B cell (primary cell): ENCODE measurements around the gene TAF1B. TPM values are rescaled to one million over a fixed set of nuclear protein-coding genes. Genes with fewer than 3 reads are reported as not detected.

Source experiments
- ATAC-seq: fragments of 200-7000 bp; cut with Tn5 transposase; one replicate; pipeline ENCODE4 v1.10.0; 2021; ENCODE audit warnings: low read depth, mild to moderate bottlenecking, moderate number of reproducible peaks, moderate library complexity
- CTCF ChIA-PET: fragments of 350-600 bp; sonication (Branson Sonifier 250); formaldehyde crosslinking; loops from one replicate; lab custom pipeline; 2021; ENCODE audit warnings: antibody characterized with exemption, inconsistent platforms; lab: Charles Lee
- POLR2A ChIA-PET: fragments of 350-600 bp; sonication (Branson Sonifier 250); formaldehyde crosslinking; loops from one replicate; lab custom pipeline; 2021; ENCODE audit warnings: antibody characterized with exemption; lab: Charles Lee
- DNase-seq: peaks from one replicate; pipeline ENCODE4 v3.0.0; 2013
- H2AFZ ChIP-seq: 2 replicates; pipeline ENCODE4 v1.6.1; 2012; ENCODE audit warnings: mild to moderate bottlenecking, low read depth, low read length; ENCODE audit not compliant: insufficient read depth, poor library complexity, severe bottlenecking
- H3K27ac ChIP-seq, 2 donors: 1 replicate in 1 of 2; 2 replicates in 1 of 2; pipeline ENCODE4 v1.5.1; 2012 to 2013; ENCODE audit warnings: low read length in 2 of 2, mild to moderate bottlenecking in 2 of 2, moderate library complexity in 1 of 2
- H3K27me3 ChIP-seq, 4 experiments: fragments of 200-600 bp in 1 of 4; sonication (generic) in 1 of 4; replicated peaks in 1 of 4; 1 replicate in 2 of 4; 2 replicates in 2 of 4; pipeline versions ENCODE4 v1.6.1 to v1.7.0; 2013 to 2016; ENCODE audit warnings: low read length in 3 of 4, mild to moderate bottlenecking in 2 of 4, mixed read lengths in 1 of 4, moderate library complexity in 1 of 4; ENCODE audit not compliant: insufficient read depth in 4 of 4, control insufficient read depth in 3 of 4; ENCODE audit errors: control extremely low read depth in 1 of 4
- H3K36me3 ChIP-seq, 2 experiments: replicated peaks in 1 of 2; 1 replicate in 1 of 2; 2 replicates in 1 of 2; pipeline versions ENCODE4 v1.6.1 to v1.7.1; 2013; ENCODE audit warnings: low read length in 1 of 2; ENCODE audit not compliant: insufficient read depth in 2 of 2, control insufficient read depth in 1 of 2; ENCODE audit errors: control extremely low read depth in 1 of 2, extremely low read depth in 1 of 2
- H3K4me1 ChIP-seq, 2 donors: fragments of 200-600 bp in 1 of 2; sonication (generic) in 1 of 2; 1 replicate in 1 of 2; 2 replicates in 1 of 2; pipeline versions ENCODE4 v1.5.1 to v1.6.1; 2013 to 2017; ENCODE audit warnings: low read length in 2 of 2; ENCODE audit not compliant: control insufficient read depth in 2 of 2, insufficient read depth in 2 of 2
- H3K4me2 ChIP-seq: replicated peaks from 2 replicates; pipeline ENCODE3; 2012; ENCODE audit warnings: mild to moderate bottlenecking, low read depth, low read length; ENCODE audit not compliant: poor library complexity, severe bottlenecking
- H3K4me3 ChIP-seq, 5 experiments: fragments of 200-600 bp in 1 of 5; sonication (generic) in 1 of 5; 1 replicate in 3 of 5; 2 replicates in 2 of 5; pipeline versions ENCODE4 v1.5.1 to v1.7.0; 2011 to 2016; ENCODE audit warnings: low read length in 4 of 5, mild to moderate bottlenecking in 4 of 5, low read depth in 2 of 5, control low read depth in 1 of 5, moderate library complexity in 1 of 5; ENCODE audit not compliant: insufficient read depth in 1 of 5; ENCODE audit errors: control extremely low read depth in 1 of 5, extremely low read depth in 1 of 5
- H3K79me2 ChIP-seq: fragments of 200-600 bp; sonication (generic); one replicate; pipeline ENCODE4 v1.6.0; 2016; ENCODE audit warnings: low read length; ENCODE audit not compliant: control insufficient read depth, insufficient read depth
- H3K9ac ChIP-seq: fragments of 200-600 bp; sonication (generic); 2 replicates; pipeline ENCODE4 v1.6.1; 2017; ENCODE audit warnings: mild to moderate bottlenecking, low read length, moderate library complexity
- H3K9me3 ChIP-seq, 3 donors: one replicate each; pipeline versions ENCODE4 v1.6.1 to v1.7.1; 2013; ENCODE audit warnings: low read length in 2 of 3; ENCODE audit not compliant: control insufficient read depth in 2 of 3, insufficient read depth in 1 of 3; ENCODE audit errors: control extremely low read depth in 1 of 3
- H4K20me1 ChIP-seq: 2 replicates; pipeline ENCODE4 v1.6.0; 2012; ENCODE audit warnings: mild to moderate bottlenecking, low read length; ENCODE audit not compliant: insufficient read depth, control insufficient read depth, poor library complexity, severe bottlenecking
- H3K27ac Mint-ChIP-seq: one replicate; pipeline ENCODE4 v1.8.0; 2021; ENCODE audit warnings: mixed read lengths
- H3K27me3 Mint-ChIP-seq: one replicate; pipeline ENCODE4 v1.8.0; 2021; ENCODE audit warnings: mixed read lengths
- H3K4me1 Mint-ChIP-seq: one replicate; pipeline ENCODE4 v1.8.0; 2021; ENCODE audit warnings: mixed read lengths
- H3K4me3 Mint-ChIP-seq: one replicate; pipeline ENCODE4 v1.8.0; 2021; ENCODE audit warnings: mixed read lengths
- H3K9me3 Mint-ChIP-seq: one replicate; pipeline ENCODE4 v1.8.0; 2022; ENCODE audit warnings: mixed read lengths; ENCODE audit not compliant: insufficient read depth
- EZH2 ChIP-seq: IDR thresholded peaks from 2 replicates; pipeline ENCODE4 v1.6.1; 2012; ENCODE audit warnings: borderline replicate concordance, low read depth, mild to moderate bottlenecking, moderate library complexity, low read length; ENCODE audit not compliant: insufficient read depth, poor library complexity, severe bottlenecking
- WGBS: methylation state at CpG from one replicate; pipeline ENCODE4 v1.1.5; 2013; ENCODE audit warnings: missing lambda C conversion rate; ENCODE audit not compliant: insufficient coverage; 5-methylcytosine and 5-hydroxymethylcytosine counted together
- intact Hi-C: fragments of 100-400 bp; cut with micrococcal nuclease; formaldehyde crosslinking; loops from one replicate; pipeline ENCODE4 v1.10.0; 2022
- polyA plus RNA-seq: library from polyadenylated mRNA; depleted of rRNA; stranded (reverse); fragments of >200 nt; gene quantifications from 2 replicates; pipeline ENCODE4 v1.2.3, GENCODE V29; 2012
- total RNA-seq, 2 donors: library from RNA; stranded (reverse); fragments of 120-200 nt in 1 of 2; gene quantifications; 1 replicate in 1 of 2; 2 replicates in 1 of 2; pipeline versions ENCODE4 v1.2.3 to v1.2.4, GENCODE V29; 2013 to 2022
- TF ChIP-seq, protein P1 (sequence below): fragments of 200-600 bp; IDR thresholded peaks from one replicate; pipeline ENCODE4 v1.8.0; 2022; ENCODE audit warnings: antibody characterized with exemption, mild to moderate bottlenecking

The TAF1B gene
- total and polyA plus RNA-seq, 2 donors (not counting 1 experiment from before 2014, with no cell fraction given) = 4.5 to 25.5 TPM

DNA sequence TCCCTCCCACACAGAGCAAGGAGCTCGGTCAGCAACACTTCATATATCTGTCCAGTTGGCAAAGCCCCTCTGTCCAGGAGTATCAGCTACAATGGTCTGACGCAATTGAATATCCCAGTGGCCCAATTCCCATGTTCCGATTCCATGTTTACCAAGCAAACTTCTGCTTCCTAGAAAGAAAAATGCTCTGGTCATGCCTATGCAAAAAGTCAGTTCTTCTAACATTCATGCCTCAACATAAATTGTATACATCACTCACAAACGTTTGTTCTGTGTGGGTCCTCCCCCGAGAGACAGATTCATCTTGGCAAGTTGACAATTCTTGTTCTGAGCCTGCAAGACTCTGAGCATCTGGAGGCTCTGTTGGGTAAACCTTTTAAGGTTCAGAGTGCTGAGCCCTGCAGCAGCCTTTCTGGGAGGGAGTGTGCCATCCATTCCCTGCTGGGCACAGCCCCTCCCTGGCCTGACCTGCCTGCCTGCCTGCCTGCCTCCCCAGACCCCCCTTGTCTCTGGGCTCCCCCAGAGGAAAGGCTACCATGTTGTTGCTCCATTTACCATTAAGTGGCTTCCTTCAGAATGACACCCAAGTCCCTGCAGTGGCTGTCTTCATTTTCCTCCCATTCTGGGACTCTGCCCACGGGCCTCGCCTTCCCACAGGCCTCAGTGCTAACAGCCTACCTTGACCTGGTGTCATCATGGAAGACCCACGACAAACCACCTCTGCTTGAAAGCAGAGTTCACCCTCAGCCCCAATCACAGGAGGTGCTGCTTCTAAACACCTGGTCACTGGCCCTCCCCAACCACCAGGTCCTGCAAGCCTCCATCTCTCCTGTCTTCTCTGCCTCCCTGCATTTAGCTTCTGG, 37.6 kb upstream of the TAF1B start:
- DNase-seq = no peak
- H4K20me1 ChIP-seq = no peaks in the 10 kb centered on the region
- ATAC-seq = no peak
- no peak for TF ChIP-seq EZH2
- TF ChIP-seq, protein P1, sequence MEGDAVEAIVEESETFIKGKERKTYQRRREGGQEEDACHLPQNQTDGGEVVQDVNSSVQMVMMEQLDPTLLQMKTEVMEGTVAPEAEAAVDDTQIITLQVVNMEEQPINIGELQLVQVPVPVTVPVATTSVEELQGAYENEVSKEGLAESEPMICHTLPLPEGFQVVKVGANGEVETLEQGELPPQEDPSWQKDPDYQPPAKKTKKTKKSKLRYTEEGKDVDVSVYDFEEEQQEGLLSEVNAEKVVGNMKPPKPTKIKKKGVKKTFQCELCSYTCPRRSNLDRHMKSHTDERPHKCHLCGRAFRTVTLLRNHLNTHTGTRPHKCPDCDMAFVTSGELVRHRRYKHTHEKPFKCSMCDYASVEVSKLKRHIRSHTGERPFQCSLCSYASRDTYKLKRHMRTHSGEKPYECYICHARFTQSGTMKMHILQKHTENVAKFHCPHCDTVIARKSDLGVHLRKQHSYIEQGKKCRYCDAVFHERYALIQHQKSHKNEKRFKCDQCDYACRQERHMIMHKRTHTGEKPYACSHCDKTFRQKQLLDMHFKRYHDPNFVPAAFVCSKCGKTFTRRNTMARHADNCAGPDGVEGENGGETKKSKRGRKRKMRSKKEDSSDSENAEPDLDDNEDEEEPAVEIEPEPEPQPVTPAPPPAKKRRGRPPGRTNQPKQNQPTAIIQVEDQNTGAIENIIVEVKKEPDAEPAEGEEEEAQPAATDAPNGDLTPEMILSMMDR = no peak
- no peaks in the 10 kb centered on the region for H3K27me3 Mint-ChIP-seq
- H3K27ac ChIP-seq = no peak overlapping the region
- H2AFZ ChIP-seq = no peak overlapping the region
- POLR2A ChIA-PET = no interaction called here
- no peak overlapping the region for H3K9ac ChIP-seq
- 76% methylated on average over 8 of the region's 8 CpGs for WGBS
- peaks cover 0 to 3% (median 0%) of the 10 kb centered on the region in 3 donors for H3K9me3 ChIP-seq
- H3K27ac Mint-ChIP-seq = no peak overlapping the region
- no peaks in the 10 kb centered on the region for H3K4me1 ChIP-seq
- H3K36me3 ChIP-seq = no peaks in the 10 kb centered on the region
- intact Hi-C loops = no loop called here
- H3K9me3 Mint-ChIP-seq = no peaks in the 10 kb centered on the region
- peaks cover 0 to 3% (median 0%) of the 10 kb centered on the region in 4 experiments for H3K27me3 ChIP-seq
- no peak overlapping the region for H3K4me3 ChIP-seq
- CTCF ChIA-PET = interaction anchor here (2.5 kb wide), 1 partner anchor 8 kb away, joined by 10 read pairs; no protein-coding TSS in a partner anchor
- H3K4me3 Mint-ChIP-seq = no peak overlapping the region
- H3K4me1 Mint-ChIP-seq = peaks cover 2% of the 10 kb centered on the region
- no peaks in the 10 kb centered on the region for H3K79me2 ChIP-seq
- H3K4me2 ChIP-seq = no peak overlapping the region

DNA sequence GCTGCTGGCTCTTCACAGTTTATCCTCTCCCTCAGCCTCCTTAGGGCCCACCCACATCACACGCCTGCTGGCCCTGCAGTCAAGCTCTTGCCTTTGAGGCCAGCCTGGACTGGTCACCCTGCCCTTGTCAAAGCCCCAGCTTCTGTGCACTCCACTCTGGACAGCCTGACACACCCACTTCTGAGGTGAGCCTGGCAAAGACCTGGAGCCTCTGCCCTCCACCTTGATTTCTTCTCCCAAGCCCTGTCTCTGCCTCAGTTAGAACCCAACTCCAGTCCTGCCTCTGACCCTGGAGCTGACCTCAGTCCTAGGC, 37.0 kb upstream of the TAF1B start:
- H3K4me1 ChIP-seq = no peaks in the 10 kb centered on the region
- POLR2A ChIA-PET = no interaction called here
- no peaks in the 10 kb centered on the region for H3K27me3 Mint-ChIP-seq
- intact Hi-C loops = no loop called here
- peaks cover 0 to 3% (median 0%) of the 10 kb centered on the region in 4 experiments for H3K27me3 ChIP-seq
- no peak overlapping the region for H3K4me3 ChIP-seq
- no peak for ATAC-seq
- H3K36me3 ChIP-seq = no peaks in the 10 kb centered on the region
- no peak overlapping the region for H3K4me2 ChIP-seq
- H3K9me3 Mint-ChIP-seq = no peaks in the 10 kb centered on the region
- H2AFZ ChIP-seq = no peak overlapping the region
- H3K4me3 Mint-ChIP-seq = no peak overlapping the region
- 80% methylated on average over 1 of the region's 1 CpG for WGBS
- H3K9me3 ChIP-seq = peaks cover 0 to 3% (median 0%) of the 10 kb centered on the region in 3 donors
- no peak for DNase-seq
- no peak overlapping the region for H3K27ac ChIP-seq
- H3K27ac Mint-ChIP-seq = no peak overlapping the region
- no peaks in the 10 kb centered on the region for H4K20me1 ChIP-seq
- TF ChIP-seq EZH2 = no peak
- TF ChIP-seq, protein P1 = no peak
- H3K79me2 ChIP-seq = no peaks in the 10 kb centered on the region
- H3K9ac ChIP-seq = no peak overlapping the region
- CTCF ChIA-PET = interaction anchor here (1.4 kb wide), 1 partner anchor 242 kb away, joined by 4 read pairs; no protein-coding TSS in a partner anchor
- H3K4me1 Mint-ChIP-seq = peaks cover 2% of the 10 kb centered on the region
